ENCODE measurements around the gene SH3TC2.

Gene SH3TC2

GRCh38 chr5:148974642-148975327, 88.1 kb downstream of the SH3TC2 start:
- Histone ChIP-seq H3K36me3 (ENCODE audit: insufficient read depth, low read length) (no peaks in the 10 kb centered on the region), H2AFZ (ENCODE audit: low read length, unreplicated experiment) (no peak overlapping the region), H3K27me3 (ENCODE audit: insufficient read depth, low read length) (no peaks in the 10 kb centered on the region), H3K4me3 (ENCODE audit: low read depth, low read length) (no peak overlapping the region), H3K27ac (ENCODE audit: low read depth, low read length) (peak overlapping the region; percentile 97; the same call in 1 of the 2 replicates), H3K79me2 (ENCODE audit: control insufficient read depth, insufficient read depth, low read length, unreplicated experiment) (no peaks in the 10 kb centered on the region), H3K4me1 (ENCODE audit: control insufficient read depth, insufficient read depth, low read length, unreplicated experiment) (peaks cover 65% of the 10 kb centered on the region)

- H3K4me3 ChIP-seq (ENCODE audit: low read depth, low read length): 0 out of 2 replicates have a peak overlapping the region, but pooled peaks have one; percentile 5
- no peaks in the 10 kb centered on the region for H3K36me3 ChIP-seq (ENCODE audit: insufficient read depth, low read length)
- H3K27ac ChIP-seq (ENCODE audit: low read depth, low read length): peak overlapping the region; percentile 97
- H2AFZ ChIP-seq (ENCODE audit: low read length, unreplicated experiment): no peak overlapping the region
- peaks cover 69% of the 10 kb centered on the region for H3K4me1 ChIP-seq (ENCODE audit: control insufficient read depth, insufficient read depth, low read length, unreplicated experiment)
- H3K27me3 ChIP-seq (ENCODE audit: insufficient read depth, low read length): no peaks in the 10 kb centered on the region
- H3K79me2 ChIP-seq (ENCODE audit: control insufficient read depth, insufficient read depth, low read length, unreplicated experiment): no peaks in the 10 kb centered on the region
Observed at GRCh38 chr5:148973455-148973854, 89.4 kb downstream of the SH3TC2 start.

- Histone ChIP-seq H3K79me2 (ENCODE audit: control insufficient read depth, insufficient read depth, low read length, unreplicated experiment) (no peaks in the 10 kb centered on the region), H3K27me3 (ENCODE audit: insufficient read depth, low read length) (no peaks in the 10 kb centered on the region), H3K36me3 (ENCODE audit: insufficient read depth, low read length) (no peaks in the 10 kb centered on the region), H2AFZ (ENCODE audit: low read length, unreplicated experiment) (no peak overlapping the region), H3K4me3 (ENCODE audit: low read depth, low read length) (0 out of 2 replicates have a peak overlapping the region, but pooled peaks have one; percentile 5), H3K27ac (ENCODE audit: low read depth, low read length) (peak overlapping the region; percentile 97), H3K4me1 (ENCODE audit: control insufficient read depth, insufficient read depth, low read length, unreplicated experiment) (peaks cover 68% of the 10 kb centered on the region)
Observed at GRCh38 chr5:148972974-148973374, 89.9 kb downstream of the SH3TC2 start.

- no peak overlapping the region for H2AFZ ChIP-seq (ENCODE audit: low read length, unreplicated experiment)
- H3K79me2 ChIP-seq (ENCODE audit: control insufficient read depth, insufficient read depth, low read length, unreplicated experiment): no peaks in the 10 kb centered on the region
- H3K4me1 ChIP-seq (ENCODE audit: control insufficient read depth, insufficient read depth, low read length, unreplicated experiment): peaks cover 68% of the 10 kb centered on the region
- H3K27ac ChIP-seq (ENCODE audit: low read depth, low read length): peak overlapping the region; percentile 97
- no peaks in the 10 kb centered on the region for H3K27me3 ChIP-seq (ENCODE audit: insufficient read depth, low read length)
- no peaks in the 10 kb centered on the region for H3K36me3 ChIP-seq (ENCODE audit: insufficient read depth, low read length)
- no peak overlapping the region for H3K4me3 ChIP-seq (ENCODE audit: low read depth, low read length)
Observed at GRCh38 chr5:148972396-148972795, 90.5 kb downstream of the SH3TC2 start.

- Histone ChIP-seq H3K4me3 (ENCODE audit: low read depth, low read length) (no peak overlapping the region), H3K4me1 (ENCODE audit: control insufficient read depth, insufficient read depth, low read length, unreplicated experiment) (peaks cover 72% of the 10 kb centered on the region), H2AFZ (ENCODE audit: low read length, unreplicated experiment) (no peak overlapping the region), H3K27me3 (ENCODE audit: insufficient read depth, low read length) (no peaks in the 10 kb centered on the region), H3K36me3 (ENCODE audit: insufficient read depth, low read length) (no peaks in the 10 kb centered on the region), H3K27ac (ENCODE audit: low read depth, low read length) (peak overlapping the region; percentile 4; the same call in 1 of the 2 replicates), H3K79me2 (ENCODE audit: control insufficient read depth, insufficient read depth, low read length, unreplicated experiment) (no peaks in the 10 kb centered on the region)
Observed at GRCh38 chr5:148970876-148971275, 92.0 kb downstream of the SH3TC2 start.

- peak overlapping the region; percentile 63 for H3K27ac ChIP-seq (ENCODE audit: low read depth, low read length)
- no peak overlapping the region for H3K4me3 ChIP-seq (ENCODE audit: low read depth, low read length)
- no peaks in the 10 kb centered on the region for H3K36me3 ChIP-seq (ENCODE audit: insufficient read depth, low read length)
- peak overlapping the region; percentile 18 for H2AFZ ChIP-seq (ENCODE audit: low read length, unreplicated experiment)
- H3K27me3 ChIP-seq (ENCODE audit: insufficient read depth, low read length): no peaks in the 10 kb centered on the region
- H3K4me1 ChIP-seq (ENCODE audit: control insufficient read depth, insufficient read depth, low read length, unreplicated experiment): peaks cover 77% of the 10 kb centered on the region
- no peaks in the 10 kb centered on the region for H3K79me2 ChIP-seq (ENCODE audit: control insufficient read depth, insufficient read depth, low read length, unreplicated experiment)
Observed at GRCh38 chr5:148970228-148970627, 92.6 kb downstream of the SH3TC2 start.

- peak overlapping the region; percentile 63; the same call in 1 of the 2 replicates for H3K27ac ChIP-seq (ENCODE audit: low read depth, low read length)
- H3K4me1 ChIP-seq (ENCODE audit: control insufficient read depth, insufficient read depth, low read length, unreplicated experiment): peaks cover 82% of the 10 kb centered on the region
- no peaks in the 10 kb centered on the region for H3K36me3 ChIP-seq (ENCODE audit: insufficient read depth, low read length)
- H2AFZ ChIP-seq (ENCODE audit: low read length, unreplicated experiment): no peak overlapping the region
- no peak overlapping the region for H3K4me3 ChIP-seq (ENCODE audit: low read depth, low read length)
- no peaks in the 10 kb centered on the region for H3K27me3 ChIP-seq (ENCODE audit: insufficient read depth, low read length)
- no peaks in the 10 kb centered on the region for H3K79me2 ChIP-seq (ENCODE audit: control insufficient read depth, insufficient read depth, low read length, unreplicated experiment)
Observed at GRCh38 chr5:148969291-148969690, 93.6 kb downstream of the SH3TC2 start.

GRCh38 chr5:148968311-148968710, 94.6 kb downstream of the SH3TC2 start:
- no peaks in the 10 kb centered on the region for H3K27me3 ChIP-seq (ENCODE audit: insufficient read depth, low read length)
- no peak overlapping the region for H2AFZ ChIP-seq (ENCODE audit: low read length, unreplicated experiment)
- peak overlapping the region; percentile 94; the same call in 1 of the 2 replicates for H3K27ac ChIP-seq (ENCODE audit: low read depth, low read length)
- peaks cover 72% of the 10 kb centered on the region for H3K4me1 ChIP-seq (ENCODE audit: control insufficient read depth, insufficient read depth, low read length, unreplicated experiment)
- no peak overlapping the region for H3K4me3 ChIP-seq (ENCODE audit: low read depth, low read length)
- H3K36me3 ChIP-seq (ENCODE audit: insufficient read depth, low read length): no peaks in the 10 kb centered on the region
- no peaks in the 10 kb centered on the region for H3K79me2 ChIP-seq (ENCODE audit: control insufficient read depth, insufficient read depth, low read length, unreplicated experiment)

GRCh38 chr5:148967783-148968182, 95.1 kb downstream of the SH3TC2 start:
- Histone ChIP-seq H3K27me3 (ENCODE audit: insufficient read depth, low read length) (no peaks in the 10 kb centered on the region), H3K4me3 (ENCODE audit: low read depth, low read length) (no peak overlapping the region), H3K4me1 (ENCODE audit: control insufficient read depth, insufficient read depth, low read length, unreplicated experiment) (peaks cover 67% of the 10 kb centered on the region), H3K27ac (ENCODE audit: low read depth, low read length) (peak overlapping the region; percentile 94; the same call in 1 of the 2 replicates), H3K36me3 (ENCODE audit: insufficient read depth, low read length) (no peaks in the 10 kb centered on the region), H3K79me2 (ENCODE audit: control insufficient read depth, insufficient read depth, low read length, unreplicated experiment) (no peaks in the 10 kb centered on the region), H2AFZ (ENCODE audit: low read length, unreplicated experiment) (peak overlapping the region; percentile 9)

GRCh38 chr5:148966938-148967337, 95.9 kb downstream of the SH3TC2 start:
- Histone ChIP-seq H3K27ac (ENCODE audit: low read depth, low read length) (peak overlapping the region; percentile 94), H3K27me3 (ENCODE audit: insufficient read depth, low read length) (no peaks in the 10 kb centered on the region), H3K36me3 (ENCODE audit: insufficient read depth, low read length) (no peaks in the 10 kb centered on the region), H2AFZ (ENCODE audit: low read length, unreplicated experiment) (no peak overlapping the region), H3K4me3 (ENCODE audit: low read depth, low read length) (no peak overlapping the region), H3K4me1 (ENCODE audit: control insufficient read depth, insufficient read depth, low read length, unreplicated experiment) (peaks cover 62% of the 10 kb centered on the region), H3K79me2 (ENCODE audit: control insufficient read depth, insufficient read depth, low read length, unreplicated experiment) (no peaks in the 10 kb centered on the region)

GRCh38 chr5:148966348-148966747, 96.5 kb downstream of the SH3TC2 start:
- Histone ChIP-seq H3K27ac (ENCODE audit: low read depth, low read length) (peak overlapping the region; percentile 94), H3K36me3 (ENCODE audit: insufficient read depth, low read length) (no peaks in the 10 kb centered on the region), H2AFZ (ENCODE audit: low read length, unreplicated experiment) (no peak overlapping the region), H3K79me2 (ENCODE audit: control insufficient read depth, insufficient read depth, low read length, unreplicated experiment) (no peaks in the 10 kb centered on the region), H3K4me3 (ENCODE audit: low read depth, low read length) (no peak overlapping the region), H3K27me3 (ENCODE audit: insufficient read depth, low read length) (no peaks in the 10 kb centered on the region), H3K4me1 (ENCODE audit: control insufficient read depth, insufficient read depth, low read length, unreplicated experiment) (peaks cover 66% of the 10 kb centered on the region)

Data from ACC112 (cell line).